Measurements from ENCODE around the gene DUSP5. TPM values are rescaled to one million over a fixed set of nuclear protein-coding genes. Genes with fewer than 3 reads are reported as not detected.

DUSP5 gene
- total RNA-seq: 1 to 10 TPM in 2 of 4 donors, under 1 TPM in 1, not detected in 1; 0.75 to 2.8 (median 2.5) TPM

- peak within 1 kb of the TSS; percentile 67 to 83 (median 81) for H3K27ac ChIP-seq
- ATAC-seq (peak; percentile 92 to 94), DNase-seq (peak; percentile 81 to 87)
- no peaks in the 10 kb centered on the region for H3K36me3 ChIP-seq
- peaks cover 8 to 12% (median 8%) of the 10 kb centered on the region in 3 donors for H3K27me3 ChIP-seq
- TF ChIP-seq POLR2A (IDR thresholded peaks at IDR 0.05) (peak; percentile 83 to 96), CTCF (IDR thresholded peaks at IDR 0.05 in 4 of 5, conservative IDR thresholded peaks at IDR 0.05 in 1 of 5) (peak in 1 of 5 experiments; percentile 8)
- H3K9me3 ChIP-seq: no peaks in the 10 kb centered on the region
- intact Hi-C loops (cut with DNase I; ENCODE audit: low total_unique reads) (loop anchor here (1.0 to 5.0 kb wide), 3 partner anchors 70 to 290 kb away; partner anchors contain the start of genes MXI1 and SMC3), in situ Hi-C loops (cut with MboI; ENCODE audit: low sequenced_read_pairs in 4 of 4) (no loop called here)
- peak within 1 kb of the TSS; percentile 66 to 89 (median 83) for H3K4me3 ChIP-seq
- peaks cover 8 to 18% of the 10 kb centered on the region in 2 donors for H3K4me1 ChIP-seq
These were observed at the start of gene DUSP5 for GRCh38 chr10:110497438-110498086. TSS of gene DUSP5 (plus strand) at chr10:110497907. CDS start at chr10:110498122, 215 bp downstream.

GRCh38 chr10:110448682-110449418 is 48.9 kb upstream of the DUSP5 start:
- intact Hi-C loops (cut with DNase I; ENCODE audit: low total_unique reads) (no loop called here), in situ Hi-C loops (cut with MboI; ENCODE audit: low sequenced_read_pairs in 4 of 4) (no loop called here)
- Histone ChIP-seq H3K27ac (no peak overlapping the region), H3K4me3 (no peak overlapping the region), H3K27me3 (no peaks in the 10 kb centered on the region), H3K4me1 (no peaks in the 10 kb centered on the region), H3K9me3 (no peaks in the 10 kb centered on the region), H3K36me3 (no peaks in the 10 kb centered on the region)
- TF ChIP-seq CTCF (IDR thresholded peaks at IDR 0.05 in 4 of 5, conservative IDR thresholded peaks at IDR 0.05 in 1 of 5) (no peak), POLR2A (IDR thresholded peaks at IDR 0.05) (no peak)
- DNase-seq (no peak), ATAC-seq (no peak)

GRCh38 chr10:110455446-110455845 is 42.3 kb upstream of the DUSP5 start:
- Histone ChIP-seq H3K36me3 (no peaks in the 10 kb centered on the region), H3K4me1 (peaks cover 3 to 5% of the 10 kb centered on the region in 2 donors), H3K9me3 (no peaks in the 10 kb centered on the region), H3K27ac (no peak overlapping the region), H3K27me3 (no peaks in the 10 kb centered on the region), H3K4me3 (no peak overlapping the region)
- TF ChIP-seq POLR2A (IDR thresholded peaks at IDR 0.05) (no peak), CTCF (IDR thresholded peaks at IDR 0.05 in 4 of 5, conservative IDR thresholded peaks at IDR 0.05 in 1 of 5) (no peak)
- intact Hi-C loops (cut with DNase I; ENCODE audit: low total_unique reads) (loop anchor here (10.0 kb wide), 1 partner anchor 101 kb away; no protein-coding TSS in a partner anchor), in situ Hi-C loops (cut with MboI; ENCODE audit: low sequenced_read_pairs in 4 of 4) (no loop called here)
- DNase-seq (no peak), ATAC-seq (no peak)

- intact Hi-C loops (cut with DNase I; ENCODE audit: low total_unique reads): loop anchor here (10.0 kb wide), 1 partner anchor 101 kb away; no protein-coding TSS in a partner anchor
- Histone ChIP-seq H3K27me3 (no peaks in the 10 kb centered on the region), H3K27ac (no peak overlapping the region), H3K9me3 (no peaks in the 10 kb centered on the region), H3K4me1 (peaks cover 3 to 5% of the 10 kb centered on the region in 2 donors), H3K4me3 (no peak overlapping the region), H3K36me3 (no peaks in the 10 kb centered on the region)
- ATAC-seq (peak in 1 of 2 donors; percentile 58), DNase-seq (peak in 1 of 2 donors; percentile 45)
- in situ Hi-C loops (cut with MboI; ENCODE audit: low sequenced_read_pairs in 4 of 4): no loop called here
- no peak for TF ChIP-seq POLR2A (IDR thresholded peaks at IDR 0.05)
- TF ChIP-seq CTCF (IDR thresholded peaks at IDR 0.05 in 4 of 5, conservative IDR thresholded peaks at IDR 0.05 in 1 of 5): no peak
These were observed 41.7 kb upstream of the DUSP5 start for GRCh38 chr10:110456046-110456445.
